ENCODE results near the gene PTGR2.

GRCh38 chr14:73843296-73843695 lies 8.3 kb upstream of the PTGR2 start:
- TF ChIP-seq POLR2AphosphoS5 (IDR thresholded peaks at IDR 0.05; ENCODE audit: low read depth, low read length) = no peak
- no peak for TF ChIP-seq TAF1 (IDR thresholded peaks at IDR 0.05; ENCODE audit: borderline replicate concordance, insufficient read depth, low read length)

Measured in PFSK-1 (cell line).